Measurements from ENCODE around the gene HYOU1. TPM values are rescaled to one million over a fixed set of nuclear protein-coding genes. Genes with fewer than 3 reads are reported as not detected.

Gene HYOU1
- total and polyA plus RNA-seq, 4 donors: 46.6 to 252 (median 106) TPM

- Histone ChIP-seq H3K36me3 (ENCODE audit: control insufficient read depth in 4 of 4, insufficient read depth in 4 of 4, low read length in 4 of 4) (peaks cover 2 to 23% (median 10%) of the 10 kb centered on the region in 4 donors), H3K9ac (ENCODE audit: insufficient read depth in 1 of 2, low read length in 2 of 2) (no peak overlapping the region), H3K9me3 (ENCODE audit: control insufficient read depth in 4 of 4, insufficient read depth in 3 of 4, low read length in 3 of 4) (no peaks in the 10 kb centered on the region), H3K4me3 (no peak overlapping the region), H3K27me3 (ENCODE audit: control insufficient read depth in 3 of 3, insufficient read depth in 3 of 3, low read length in 2 of 3) (no peaks in the 10 kb centered on the region), H3K27ac (ENCODE audit: low read depth in 1 of 2, low read length in 1 of 2) (no peak overlapping the region), H3K4me1 (ENCODE audit: control insufficient read depth in 5 of 5, insufficient read depth in 5 of 5, low read length in 5 of 5) (peaks cover 0 to 27% (median 12%) of the 10 kb centered on the region in 5 donors)
- no peak for TF ChIP-seq CTCF (IDR thresholded peaks at IDR 0.05; ENCODE audit: control extremely low read depth, extremely low read depth)
- ATAC-seq (ENCODE audit: insufficient read depth, low FRiP score) (no peak), DNase-seq (no peak)
- 95 to 100% methylated on average over 2 of the region's 2 CpGs for WGBS, 2 donors
Measured at GRCh38 chr11:119026970-119027369, 30.0 kb downstream of the HYOU1 start.

- Histone ChIP-seq H3K36me3 (ENCODE audit: control insufficient read depth in 4 of 4, insufficient read depth in 4 of 4, low read length in 4 of 4) (peaks cover 9 to 25% (median 14%) of the 10 kb centered on the region in 4 donors), H3K4me1 (ENCODE audit: control insufficient read depth in 5 of 5, insufficient read depth in 5 of 5, low read length in 5 of 5) (peaks cover 0 to 27% (median 12%) of the 10 kb centered on the region in 5 donors)
Measured at GRCh38 chr11:119025978-119026766, 30.8 kb downstream of the HYOU1 start.

GRCh38 chr11:119025541-119025940, 31.5 kb downstream of the HYOU1 start:
- H3K9me3 ChIP-seq (ENCODE audit: control insufficient read depth in 4 of 4, insufficient read depth in 3 of 4, low read length in 3 of 4): no peaks in the 10 kb centered on the region
- no peak overlapping the region for H3K9ac ChIP-seq (ENCODE audit: insufficient read depth in 1 of 2, low read length in 2 of 2)
- no peak for ATAC-seq (ENCODE audit: insufficient read depth, low FRiP score)
- 95 to 97% methylated on average over 5 of the region's 5 CpGs for WGBS, 2 donors
- no peak for DNase-seq
- H3K4me1 ChIP-seq (ENCODE audit: control insufficient read depth in 5 of 5, insufficient read depth in 5 of 5, low read length in 5 of 5): peaks cover 0 to 27% (median 12%) of the 10 kb centered on the region in 5 donors
- H3K36me3 ChIP-seq (ENCODE audit: control insufficient read depth in 4 of 4, insufficient read depth in 4 of 4, low read length in 4 of 4): peaks cover 10 to 25% (median 15%) of the 10 kb centered on the region in 4 donors
- H3K27me3 ChIP-seq (ENCODE audit: control insufficient read depth in 3 of 3, insufficient read depth in 3 of 3, low read length in 2 of 3): no peaks in the 10 kb centered on the region
- no peak for TF ChIP-seq CTCF (IDR thresholded peaks at IDR 0.05; ENCODE audit: control extremely low read depth, extremely low read depth)
- H3K4me3 ChIP-seq: no peak overlapping the region
- no peak overlapping the region for H3K27ac ChIP-seq (ENCODE audit: low read depth in 1 of 2, low read length in 1 of 2)

More at GRCh38 chr11:119025978-119026766, 30.8 kb downstream of the HYOU1 start:
- no peaks in the 10 kb centered on the region for H3K27me3 ChIP-seq (ENCODE audit: control insufficient read depth in 3 of 3, insufficient read depth in 3 of 3, low read length in 2 of 3)
- DNase-seq: no peak
- no peak for TF ChIP-seq CTCF (IDR thresholded peaks at IDR 0.05; ENCODE audit: control extremely low read depth, extremely low read depth)
- WGBS, 2 donors: 93% methylated on average over 16 of the region's 16 CpGs
- no peak overlapping the region for H3K4me3 ChIP-seq
- H3K9me3 ChIP-seq (ENCODE audit: control insufficient read depth in 4 of 4, insufficient read depth in 3 of 4, low read length in 3 of 4): no peaks in the 10 kb centered on the region
- no peak for ATAC-seq (ENCODE audit: insufficient read depth, low FRiP score)
- H3K27ac ChIP-seq (ENCODE audit: low read depth in 1 of 2, low read length in 1 of 2): no peak overlapping the region
- H3K9ac ChIP-seq (ENCODE audit: insufficient read depth in 1 of 2, low read length in 2 of 2): no peak overlapping the region

All from lung (tissue), 12 donors.